Ovary (tissue), 3 donors: ENCODE data around the gene EXT2.

Source experiments
- CTCF ChIP-seq, 3 donors: fragments of 450-650 bp in 2 of 3; fragments of 200-600 bp in 1 of 3; IDR thresholded peaks; one replicate each; pipeline versions ENCODE4 v1.5.1 to v1.8.0; 2016 to 2022; ENCODE audit warnings: antibody characterized with exemption in 3 of 3, mild to moderate bottlenecking in 1 of 3
- EP300 ChIP-seq: sonication (generic); formaldehyde crosslinking; IDR thresholded peaks from one replicate; pipeline ENCODE4 v1.6.1; 2017; ENCODE audit warnings: antibody characterized with exemption
- POLR2A ChIP-seq: fragments of 450-650 bp; IDR thresholded peaks from one replicate; pipeline ENCODE4 v1.6.1; 2017; ENCODE audit warnings: antibody characterized with exemption, mild to moderate bottlenecking, moderate library complexity
- donor health status: DM: no; HTN: no; CAD: no.

- no peak for TF ChIP-seq POLR2A
- TF ChIP-seq CTCF (IDR thresholded peaks at IDR 0.05) = no peak
- no peak for TF ChIP-seq EP300
Measured at GRCh38 chr11:44241851-44242250, 146.4 kb downstream of the EXT2 start.
